ENCODE data around the gene CD6. TPM values are rescaled to one million over a fixed set of nuclear protein-coding genes. Genes with fewer than 3 reads are reported as not detected.

The CD6 gene
- total RNA-seq, 1 donor from 2014 or later: not detected

GRCh38 chr11:61052182-61052972, 80.9 kb downstream of the CD6 start:
- DNase-seq (ENCODE audit: low read depth): no peak
- Histone ChIP-seq H3K36me3 (ENCODE audit: control insufficient read depth, insufficient read depth, low read length) (no peaks in the 10 kb centered on the region), H3K4me3 (ENCODE audit: low read depth, low read length) (no peak overlapping the region), H3K27me3 (ENCODE audit: control insufficient read depth, insufficient read depth, low read length) (peaks cover 2% of the 10 kb centered on the region)
- no peak for FAIRE-seq
- TF ChIP-seq CTCF (IDR thresholded peaks at IDR 0.05; ENCODE audit: insufficient read depth, low read length, severe bottlenecking): no peak

GRCh38 chr11:61053191-61053590, 81.7 kb downstream of the CD6 start:
- FAIRE-seq: no peak

GRCh38 chr11:61054513-61054912, 83.0 kb downstream of the CD6 start:
- H3K4me3 ChIP-seq (ENCODE audit: low read depth, low read length): no peak overlapping the region
- no peaks in the 10 kb centered on the region for H3K27me3 ChIP-seq (ENCODE audit: control insufficient read depth, insufficient read depth, low read length)
- DNase-seq (ENCODE audit: low read depth) (no peak), FAIRE-seq (no peak)
- no peak for TF ChIP-seq CTCF (IDR thresholded peaks at IDR 0.05; ENCODE audit: insufficient read depth, low read length, severe bottlenecking)
- no peaks in the 10 kb centered on the region for H3K36me3 ChIP-seq (ENCODE audit: control insufficient read depth, insufficient read depth, low read length)

More at GRCh38 chr11:61053191-61053590, 81.7 kb downstream of the CD6 start:
- H3K27me3 ChIP-seq (ENCODE audit: control insufficient read depth, insufficient read depth, low read length): peaks cover 2% of the 10 kb centered on the region
- H3K4me3 ChIP-seq (ENCODE audit: low read depth, low read length): no peak overlapping the region
- no peak for DNase-seq (ENCODE audit: low read depth)
- H3K36me3 ChIP-seq (ENCODE audit: control insufficient read depth, insufficient read depth, low read length): no peaks in the 10 kb centered on the region
- no peak for TF ChIP-seq CTCF (IDR thresholded peaks at IDR 0.05; ENCODE audit: insufficient read depth, low read length, severe bottlenecking)

- no peak for DNase-seq (ENCODE audit: low read depth)
- Histone ChIP-seq H3K4me3 (ENCODE audit: low read depth, low read length) (no peak overlapping the region), H3K27me3 (ENCODE audit: control insufficient read depth, insufficient read depth, low read length) (no peaks in the 10 kb centered on the region), H3K36me3 (ENCODE audit: control insufficient read depth, insufficient read depth, low read length) (no peaks in the 10 kb centered on the region)
- TF ChIP-seq CTCF (IDR thresholded peaks at IDR 0.05; ENCODE audit: insufficient read depth, low read length, severe bottlenecking): no peak
- FAIRE-seq: no peak
Measured at GRCh38 chr11:61054927-61055562, 83.6 kb downstream of the CD6 start.

- DNase-seq (ENCODE audit: low read depth): no peak
- FAIRE-seq: no peak
- no peak for TF ChIP-seq CTCF (IDR thresholded peaks at IDR 0.05; ENCODE audit: insufficient read depth, low read length, severe bottlenecking)
Measured at GRCh38 chr11:61055776-61056175, 84.3 kb downstream of the CD6 start.

More at GRCh38 chr11:61055776-61056175, 84.3 kb downstream of the CD6 start:
- H3K27me3 ChIP-seq (ENCODE audit: control insufficient read depth, insufficient read depth, low read length): no peaks in the 10 kb centered on the region
- H3K4me3 ChIP-seq (ENCODE audit: low read depth, low read length): no peak overlapping the region
- H3K36me3 ChIP-seq (ENCODE audit: control insufficient read depth, insufficient read depth, low read length): no peaks in the 10 kb centered on the region
